Measurements from ENCODE around the gene LYRM2.

Gene LYRM2

DNA sequence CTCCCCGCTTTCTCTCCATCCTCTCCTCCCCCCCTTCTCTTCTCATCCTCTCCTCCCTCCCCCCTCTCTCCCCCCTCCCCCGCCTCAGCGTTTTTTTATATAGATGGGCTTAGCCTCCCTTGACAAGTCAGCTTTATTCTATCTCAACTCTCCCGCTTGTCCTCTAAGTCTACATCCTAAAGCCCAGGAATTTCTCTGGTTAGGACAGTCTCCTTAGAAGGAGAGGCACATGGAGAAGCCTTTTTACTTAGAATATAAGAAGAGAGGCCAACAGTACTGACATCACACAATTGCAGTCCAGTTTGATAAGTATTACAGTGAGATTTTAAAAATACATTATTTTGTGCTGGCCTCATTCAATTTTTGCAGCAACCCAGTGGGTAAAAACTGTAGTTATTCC lies 83.5 kb downstream of the LYRM2 start:
- no peak for DNase-seq (ENCODE audit: low read depth)

DNA sequence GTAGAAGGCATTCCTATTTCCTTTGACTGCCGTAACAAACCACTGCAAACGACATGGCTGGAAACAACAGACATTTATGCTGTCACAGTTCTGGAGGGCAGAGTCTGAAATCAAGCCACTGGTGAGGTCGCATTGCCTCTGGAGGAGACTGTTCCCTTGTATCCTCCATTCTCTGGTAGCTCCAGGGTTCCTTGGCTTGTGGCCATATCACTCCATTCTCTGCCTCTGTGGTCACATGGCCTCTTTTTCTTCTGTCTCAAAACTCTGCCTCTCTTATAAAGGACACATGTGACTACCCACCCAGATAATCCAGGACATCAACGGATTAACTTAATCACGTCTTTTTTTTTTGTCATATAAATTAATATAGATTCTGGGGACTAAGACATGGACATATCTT lies 84.4 kb downstream of the LYRM2 start:
- no peak for DNase-seq (ENCODE audit: low read depth)

DNA sequence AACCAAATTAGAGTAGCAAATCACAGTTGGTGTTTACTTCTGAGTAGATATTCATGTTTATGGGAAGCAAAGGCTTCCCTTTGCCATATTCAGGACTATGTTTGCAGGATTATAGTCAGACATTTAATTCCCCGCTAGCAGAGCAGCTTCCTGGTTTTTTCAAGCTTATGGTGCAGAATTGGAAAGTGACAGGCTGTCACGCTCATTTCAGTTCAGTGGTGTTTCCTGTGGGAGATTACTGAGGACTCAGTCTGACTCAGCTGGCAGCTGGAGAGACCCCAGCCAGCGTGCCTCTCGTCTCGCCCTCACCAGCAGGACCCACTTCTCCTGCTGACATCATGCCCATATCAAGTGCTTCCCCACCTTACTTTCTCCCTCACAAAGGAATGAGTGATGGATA lies 85.1 kb downstream of the LYRM2 start:
- no peak for DNase-seq (ENCODE audit: low read depth)

DNA sequence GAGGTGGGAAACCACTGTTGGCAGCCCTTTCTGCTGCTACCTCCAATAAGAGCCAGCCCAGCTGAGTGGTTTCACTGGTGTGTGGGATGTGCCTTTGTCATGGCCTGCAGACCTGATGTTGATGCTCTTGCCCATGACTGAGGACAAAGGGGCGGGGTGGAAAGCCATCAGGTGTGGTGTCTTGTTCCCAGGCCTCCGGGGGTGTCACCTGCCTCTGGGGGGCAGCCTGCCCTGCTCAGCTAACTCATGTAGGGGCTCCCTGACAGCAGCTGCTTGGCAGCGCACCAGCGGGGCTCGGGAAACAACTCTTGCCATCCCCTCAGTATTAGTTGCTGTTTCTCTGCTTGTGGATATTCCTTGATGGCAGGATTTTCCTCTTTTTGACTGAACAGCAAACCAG lies 91.3 kb downstream of the LYRM2 start:
- DNase-seq (ENCODE audit: low read depth) = no peak

DNA sequence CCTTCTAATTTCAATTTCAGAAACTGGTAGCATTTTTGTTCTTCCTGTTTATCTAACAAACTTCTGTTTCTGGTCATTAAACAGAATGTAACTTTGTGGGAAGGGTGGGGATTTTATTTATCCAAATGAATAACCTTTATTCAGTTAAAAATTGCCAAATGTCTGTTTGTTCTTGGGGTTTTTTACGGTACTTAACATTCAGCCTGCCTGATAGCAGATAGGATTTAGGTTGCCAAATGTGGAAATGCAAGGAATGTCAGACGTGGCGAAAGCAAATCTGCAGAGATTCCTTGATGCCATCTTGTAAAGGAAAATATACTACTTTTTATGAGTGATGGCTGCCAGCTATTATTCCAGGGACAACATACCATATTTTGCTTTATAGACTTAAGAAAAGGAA lies 95.7 kb downstream of the LYRM2 start:
- no peak for DNase-seq (ENCODE audit: low read depth)

DNA sequence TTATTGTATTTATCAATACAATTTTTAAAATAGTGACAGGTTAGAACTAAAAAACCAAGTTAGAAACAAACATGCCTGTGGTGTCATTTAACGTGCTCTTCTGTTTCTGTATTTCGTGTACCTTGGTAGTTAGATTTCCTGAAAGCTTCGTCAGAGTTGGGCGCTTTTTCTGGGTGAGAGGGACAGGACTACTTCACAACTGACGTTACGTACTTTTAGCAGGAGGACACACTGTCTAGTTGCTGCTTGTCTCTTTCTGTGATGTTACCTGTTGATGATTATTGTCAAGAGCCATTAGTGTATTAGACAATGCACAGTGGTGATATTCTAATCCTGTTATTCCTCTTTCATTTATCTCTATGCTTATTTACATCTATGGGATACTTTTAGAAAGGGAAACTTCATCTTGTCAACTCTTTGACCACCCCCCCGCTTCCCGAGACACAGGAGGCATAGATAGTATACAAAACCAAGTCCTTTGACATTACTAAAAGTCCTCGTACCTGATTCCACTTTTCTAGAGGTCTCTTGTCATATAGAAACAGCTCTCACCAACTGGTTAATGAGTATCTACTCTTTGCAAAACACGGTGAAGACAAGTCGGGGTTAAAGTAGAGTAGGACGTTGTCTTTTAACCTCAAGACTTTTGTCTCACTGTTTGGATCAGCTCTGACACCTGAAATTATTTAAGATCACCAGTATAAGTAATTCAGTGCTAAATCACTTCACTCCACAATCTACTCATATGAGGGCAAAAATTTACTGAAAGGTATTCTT lies 96.3 kb downstream of the LYRM2 start:
- DNase-seq (ENCODE audit: low read depth) = no peak

DNA sequence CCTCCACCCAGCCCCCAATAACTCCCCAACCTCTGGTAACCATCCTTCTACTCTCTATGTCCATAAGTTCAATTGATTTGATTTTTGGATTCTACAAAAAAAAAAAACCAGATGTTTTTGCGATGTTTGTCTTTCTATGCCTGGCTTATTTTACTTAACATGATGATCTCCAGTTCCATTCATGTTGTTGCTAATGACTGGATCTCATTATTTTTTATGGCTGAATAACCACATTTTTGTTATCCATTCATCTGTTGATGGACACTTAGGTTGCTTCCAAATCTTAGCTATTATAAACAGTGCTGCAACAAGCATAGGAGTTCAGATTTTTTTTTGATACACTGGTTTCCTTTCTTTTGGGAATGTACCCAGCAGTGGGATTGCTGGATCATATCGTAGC lies 98.8 kb downstream of the LYRM2 start:
- DNase-seq (ENCODE audit: low read depth) = no peak

DNA sequence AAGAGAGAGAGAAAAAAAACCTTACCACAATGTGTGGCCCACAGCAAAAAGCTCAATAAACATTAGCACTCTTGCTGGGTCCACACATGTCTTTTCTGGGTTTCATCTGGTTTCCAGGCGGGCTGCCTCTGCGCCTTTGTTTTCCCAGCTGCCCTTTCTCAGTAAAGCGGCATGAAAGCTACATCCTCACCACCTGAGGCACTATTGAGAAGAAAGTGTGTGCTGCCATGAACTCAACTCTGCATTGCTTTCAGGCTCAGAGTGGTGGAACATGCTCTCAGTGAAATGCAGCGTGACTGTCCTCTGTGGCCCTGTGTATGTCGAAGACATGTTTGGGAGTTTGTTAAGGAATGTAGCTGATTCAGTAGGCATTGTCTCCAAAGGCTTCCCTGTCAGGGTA lies 102.3 kb downstream of the LYRM2 start:
- DNase-seq (ENCODE audit: low read depth) = no peak

DNA sequence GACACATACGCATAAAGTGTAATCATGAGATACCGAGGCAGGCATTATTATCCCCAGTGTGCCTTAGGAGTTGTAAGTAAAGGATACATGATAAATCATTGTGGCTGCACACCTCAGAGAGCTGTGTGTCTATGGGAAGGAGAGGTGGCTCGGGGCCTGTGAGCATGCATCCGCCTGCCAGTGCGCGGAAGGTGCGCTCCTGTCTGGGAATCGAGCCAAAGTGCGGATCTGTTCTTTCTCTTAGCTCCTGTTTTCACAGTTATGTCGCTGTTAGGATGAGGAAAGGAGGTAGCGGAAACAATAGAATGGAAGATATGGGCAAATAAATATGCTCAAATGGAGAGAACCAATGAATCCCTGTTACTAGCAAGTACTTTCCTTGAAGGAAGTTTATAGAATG lies 107.6 kb downstream of the LYRM2 start:
- no peak for DNase-seq (ENCODE audit: low read depth)

DNA sequence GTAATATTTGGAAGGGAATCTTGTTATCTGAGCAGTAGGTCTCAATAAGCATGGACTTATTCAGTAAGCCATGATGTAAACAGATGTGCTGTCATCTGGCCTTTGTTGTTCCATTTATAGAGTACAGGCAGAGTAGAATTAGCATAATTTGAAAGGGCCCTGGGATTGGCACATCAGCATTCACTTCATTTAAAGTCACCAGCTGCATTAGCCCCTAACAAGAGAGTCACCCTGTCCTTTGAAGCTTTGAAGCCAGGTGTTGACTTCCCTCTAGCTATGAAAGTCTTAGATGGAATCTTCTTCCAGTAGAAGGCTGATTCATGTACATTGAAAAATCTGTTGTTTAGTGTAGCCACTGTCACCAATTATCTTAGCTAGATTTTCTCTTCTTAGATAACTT lies 109.7 kb downstream of the LYRM2 start:
- DNase-seq (ENCODE audit: low read depth) = no peak

DNA sequence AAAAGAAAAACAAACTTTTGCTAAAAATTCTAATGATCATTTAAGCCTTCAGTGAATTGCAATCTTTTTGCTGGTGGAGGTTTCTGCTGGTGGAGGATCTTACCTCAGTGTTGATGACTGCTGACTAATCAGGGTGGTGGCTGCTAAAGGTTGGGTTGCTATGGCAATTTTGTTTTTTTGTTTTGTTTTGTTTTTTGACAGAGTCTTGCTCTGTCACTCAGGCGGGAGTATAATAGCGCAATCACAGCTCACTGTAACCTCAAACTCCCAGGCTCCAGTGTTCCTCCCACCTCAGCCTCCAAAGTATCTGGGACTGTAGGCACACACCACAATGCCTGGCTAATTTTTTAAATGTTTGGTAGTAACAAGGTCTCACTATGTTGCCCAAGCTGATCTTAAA lies 110.9 kb downstream of the LYRM2 start:
- no peak for DNase-seq (ENCODE audit: low read depth)

DNA sequence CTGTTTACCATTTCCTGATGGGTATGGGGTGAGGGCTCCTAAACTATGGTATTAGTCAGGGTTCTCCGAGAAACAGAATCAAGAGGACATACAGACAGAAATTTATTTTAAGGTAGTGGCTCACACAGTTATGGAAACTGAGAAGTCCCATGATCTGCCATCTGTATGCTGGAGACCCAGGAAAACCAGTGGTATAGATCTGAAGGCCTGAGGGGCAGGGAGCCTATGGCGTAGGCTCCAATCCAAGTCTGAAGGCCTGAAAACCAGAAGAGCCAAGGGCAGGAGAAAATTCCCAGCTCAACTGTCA lies 112.0 kb downstream of the LYRM2 start:
- DNase-seq (ENCODE audit: low read depth) = no peak

DNA sequence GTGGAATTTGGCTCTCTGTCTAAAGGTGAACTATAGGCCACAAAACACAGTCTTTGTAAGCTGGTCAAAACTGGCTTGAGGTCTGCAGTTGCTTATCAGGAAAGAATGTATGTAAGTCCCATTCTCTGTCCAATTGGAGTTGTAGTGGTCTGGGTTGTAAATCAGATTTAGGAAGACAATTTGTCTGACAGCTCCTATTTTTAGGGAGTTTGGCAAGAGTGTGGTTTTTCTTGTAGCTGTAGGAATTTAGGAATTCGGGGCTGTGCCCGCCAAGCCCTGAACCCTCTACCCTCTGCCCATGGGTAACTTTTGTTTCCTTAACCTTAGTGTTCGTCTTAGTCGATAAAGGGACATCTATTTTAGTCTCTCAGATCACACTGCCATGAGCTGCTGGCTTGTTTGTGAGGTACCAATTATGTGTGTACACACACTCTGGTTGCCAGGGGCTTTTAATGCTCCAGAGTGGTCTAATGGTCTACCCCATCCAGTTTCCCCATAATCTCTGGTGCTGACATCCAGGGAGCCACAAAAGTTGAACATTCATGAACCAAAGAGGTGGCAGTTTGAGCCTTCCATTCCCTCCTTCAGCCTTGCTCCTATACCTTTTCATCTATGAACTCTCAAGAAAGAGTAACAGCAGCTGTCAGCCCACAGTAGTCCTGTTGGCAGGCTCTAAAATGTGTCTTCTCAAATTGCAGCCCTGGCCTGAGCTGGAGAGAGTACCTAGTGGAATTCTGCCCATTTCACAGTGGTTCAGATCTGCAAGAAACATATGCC lies 112.6 kb downstream of the LYRM2 start:
- DNase-seq (ENCODE audit: low read depth) = no peak

DNA sequence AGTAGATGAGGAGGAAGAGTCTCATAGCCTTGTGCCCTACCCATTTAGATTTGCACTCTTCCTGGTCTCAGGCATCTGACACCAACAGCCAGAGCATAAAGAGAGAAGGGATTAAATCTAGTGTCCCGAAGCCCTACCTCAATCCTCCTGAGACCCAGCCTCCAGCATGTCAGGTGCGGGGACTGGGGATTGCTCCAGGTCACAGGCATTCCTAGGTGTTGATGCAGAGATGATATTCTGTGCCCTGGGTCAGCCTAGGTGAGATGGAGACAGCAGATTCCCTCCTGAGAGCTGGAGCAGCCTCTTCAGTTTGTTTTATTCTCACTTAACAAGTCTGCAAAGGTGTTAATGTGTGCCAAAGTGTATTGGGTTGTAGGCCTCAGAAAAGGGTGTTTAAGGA lies 115.8 kb downstream of the LYRM2 start:
- no peak for DNase-seq (ENCODE audit: low read depth)

DNA sequence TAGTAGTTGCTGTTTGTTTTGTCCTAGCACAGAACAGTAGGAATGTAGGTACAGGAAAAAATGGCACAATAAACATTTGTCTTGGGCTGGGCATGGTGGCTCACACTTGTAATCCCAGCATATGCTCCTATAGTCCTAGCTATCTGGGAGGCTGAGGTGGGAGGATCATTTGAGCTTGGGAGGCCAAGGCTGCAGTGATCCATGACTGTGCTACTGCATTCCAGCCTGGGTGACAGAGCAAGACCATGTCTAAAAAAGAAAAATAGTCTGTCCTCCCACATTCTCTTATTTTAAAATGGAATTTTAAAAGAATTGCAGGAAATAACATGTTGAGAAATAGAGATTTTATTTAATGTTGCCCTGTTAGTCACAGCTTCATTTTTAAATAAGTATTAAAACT lies 117.8 kb downstream of the LYRM2 start:
- DNase-seq (ENCODE audit: low read depth) = no peak

DNA sequence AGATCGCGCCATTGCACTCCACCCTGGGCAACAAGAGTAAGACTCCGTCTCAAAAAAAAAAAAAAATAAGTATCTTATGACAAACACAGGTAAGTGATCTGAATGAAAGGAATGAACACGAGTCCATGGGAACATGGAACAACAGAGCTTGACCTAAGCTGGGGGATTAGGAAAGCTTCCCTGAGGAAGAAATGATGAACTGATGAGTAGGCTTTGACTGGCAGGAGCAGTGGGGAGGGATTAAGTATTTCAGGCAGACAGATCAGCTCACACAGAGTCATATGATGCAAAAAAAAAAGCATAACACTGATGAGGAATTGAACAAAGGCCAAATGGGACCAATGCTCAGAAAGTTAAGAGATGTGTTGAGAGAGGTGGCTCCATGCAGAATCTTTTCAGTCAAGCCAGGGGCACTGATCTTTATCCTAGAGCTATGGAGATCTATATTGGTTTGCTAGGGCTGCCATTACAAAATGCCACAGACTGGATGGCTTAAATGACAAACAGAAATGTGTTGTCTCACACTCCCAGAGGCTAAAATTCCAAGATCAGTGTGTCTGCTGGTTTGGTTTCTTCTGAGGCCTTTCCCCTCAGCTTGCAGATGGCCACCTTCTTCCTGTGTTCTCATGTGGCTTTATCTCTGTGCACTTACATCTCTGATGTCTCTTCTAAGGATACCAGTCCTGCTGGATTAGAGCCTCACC lies 120.0 kb downstream of the LYRM2 start:
- no peak for DNase-seq (ENCODE audit: low read depth)

Data from stimulated activated CD8-positive, alpha-beta memory T cell treated with anti-CD3 and anti-CD28 coated beads, Interleukin-15, amount 100 ng/mL, for 24 hours (primary cell).